ENCODE results near the gene OR6B1. TPM values are rescaled to one million over a fixed set of nuclear protein-coding genes. Genes with fewer than 3 reads are reported as not detected.

OR6B1 gene
- total RNA-seq, 1 donor, result not detected

GRCh38 chr7:144024213-144024612 is 24.1 kb downstream of the OR6B1 start:
- DNase-seq (ENCODE audit: low read depth), result no peak
- no peak for TF ChIP-seq CTCF (IDR thresholded peaks at IDR 0.05; ENCODE audit: insufficient read depth, low read depth, low read length)
- no peak overlapping the region for H3K4me3 ChIP-seq (ENCODE audit: low read depth, low read length)

- TF ChIP-seq CTCF (IDR thresholded peaks at IDR 0.05; ENCODE audit: insufficient read depth, low read depth, low read length), result no peak
- no peak for DNase-seq (ENCODE audit: low read depth)
- no peak overlapping the region for H3K4me3 ChIP-seq (ENCODE audit: low read depth, low read length)
Observed at GRCh38 chr7:144026203-144026883, 26.2 kb downstream of the OR6B1 start.

GRCh38 chr7:144027070-144027469 is 26.9 kb downstream of the OR6B1 start:
- peak; percentile 57 for DNase-seq (ENCODE audit: low read depth)
- peak; percentile 64 for TF ChIP-seq CTCF (IDR thresholded peaks at IDR 0.05; ENCODE audit: insufficient read depth, low read depth, low read length)
- H3K4me3 ChIP-seq (ENCODE audit: low read depth, low read length), result no peak overlapping the region

- no peak for DNase-seq (ENCODE audit: low read depth)
- TF ChIP-seq CTCF (IDR thresholded peaks at IDR 0.05; ENCODE audit: insufficient read depth, low read depth, low read length), result no peak
- H3K4me3 ChIP-seq (ENCODE audit: low read depth, low read length), result no peak overlapping the region
Observed at GRCh38 chr7:144027974-144028373, 27.9 kb downstream of the OR6B1 start.

GRCh38 chr7:144028547-144028946 is 28.4 kb downstream of the OR6B1 start:
- DNase-seq (ENCODE audit: low read depth), result peak; percentile 45
- H3K4me3 ChIP-seq (ENCODE audit: low read depth, low read length), result no peak overlapping the region
- no peak for TF ChIP-seq CTCF (IDR thresholded peaks at IDR 0.05; ENCODE audit: insufficient read depth, low read depth, low read length)

- TF ChIP-seq CTCF (IDR thresholded peaks at IDR 0.05; ENCODE audit: insufficient read depth, low read depth, low read length), result no peak
- peak; percentile 45 for DNase-seq (ENCODE audit: low read depth)
- no peak overlapping the region for H3K4me3 ChIP-seq (ENCODE audit: low read depth, low read length)
Observed at GRCh38 chr7:144032516-144032915, 32.4 kb downstream of the OR6B1 start.

Data from fibroblast of villous mesenchyme (primary cell).